ENCODE measurements around the gene ATP8B4.

- TF ChIP-seq, protein P1, sequence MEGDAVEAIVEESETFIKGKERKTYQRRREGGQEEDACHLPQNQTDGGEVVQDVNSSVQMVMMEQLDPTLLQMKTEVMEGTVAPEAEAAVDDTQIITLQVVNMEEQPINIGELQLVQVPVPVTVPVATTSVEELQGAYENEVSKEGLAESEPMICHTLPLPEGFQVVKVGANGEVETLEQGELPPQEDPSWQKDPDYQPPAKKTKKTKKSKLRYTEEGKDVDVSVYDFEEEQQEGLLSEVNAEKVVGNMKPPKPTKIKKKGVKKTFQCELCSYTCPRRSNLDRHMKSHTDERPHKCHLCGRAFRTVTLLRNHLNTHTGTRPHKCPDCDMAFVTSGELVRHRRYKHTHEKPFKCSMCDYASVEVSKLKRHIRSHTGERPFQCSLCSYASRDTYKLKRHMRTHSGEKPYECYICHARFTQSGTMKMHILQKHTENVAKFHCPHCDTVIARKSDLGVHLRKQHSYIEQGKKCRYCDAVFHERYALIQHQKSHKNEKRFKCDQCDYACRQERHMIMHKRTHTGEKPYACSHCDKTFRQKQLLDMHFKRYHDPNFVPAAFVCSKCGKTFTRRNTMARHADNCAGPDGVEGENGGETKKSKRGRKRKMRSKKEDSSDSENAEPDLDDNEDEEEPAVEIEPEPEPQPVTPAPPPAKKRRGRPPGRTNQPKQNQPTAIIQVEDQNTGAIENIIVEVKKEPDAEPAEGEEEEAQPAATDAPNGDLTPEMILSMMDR (conservative IDR thresholded peaks at IDR 0.05; ENCODE audit: low read length), result no peak
- TF ChIP-seq EZH2phosphoT487 (IDR thresholded peaks at IDR 0.05; ENCODE audit: borderline replicate concordance), result no peak
These were observed 47.2 kb upstream of the ATP8B4 start for GRCh38 chr15:50166216-50166615.

Measured in Loucy (cell line).